Measurements from ENCODE around the gene CHL1.
"Not testable (repeated sequence)": the region's sequence is repeated elsewhere in the genome, so short reads cannot be mapped to it uniquely, and the experiment has no call there.

Gene CHL1

DNA sequence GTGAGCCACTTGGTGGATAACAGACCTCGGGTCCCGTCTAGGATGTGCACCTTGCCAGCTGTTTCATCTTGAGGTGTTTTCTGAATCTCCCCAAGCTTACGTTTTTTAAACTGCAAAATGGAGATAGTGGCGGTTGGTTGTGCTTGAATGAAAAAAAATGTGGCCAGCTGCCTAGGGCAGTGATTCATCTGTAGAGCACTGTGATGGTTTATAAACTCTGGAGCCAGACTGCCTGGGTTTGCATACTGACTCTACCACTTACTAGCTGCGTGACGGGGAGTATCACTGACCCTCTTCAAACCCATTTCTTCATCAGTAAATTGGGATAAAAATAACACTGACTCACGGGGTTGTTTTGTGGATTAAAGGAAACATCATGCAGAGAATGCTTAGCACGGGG, 159.1 kb downstream of the CHL1 start:
- no peaks in the 10 kb centered on the region for H3K27me3 ChIP-seq (replicated peaks)
- no peak overlapping the region for H3K27ac ChIP-seq
- no peaks in the 10 kb centered on the region for H3K36me3 ChIP-seq (replicated peaks)
- no peak for DNase-seq
- TF ChIP-seq CTCF (IDR thresholded peaks at IDR 0.05; ENCODE audit: low read depth, low read length, missing control alignments) = no peak
- no peak overlapping the region for H3K4me3 ChIP-seq (ENCODE audit: low read depth, low read length)
- in situ Hi-C loops (cut with HindIII; ENCODE audit: low pct_ligation_motif_present, low sequenced_read_pairs) = no loop called here

GRCh38 chr3:356952-357351, 160.4 kb downstream of the CHL1 start:
- Histone ChIP-seq H3K27ac (no peak overlapping the region), H3K27me3 (replicated peaks) (no peaks in the 10 kb centered on the region), H3K36me3 (replicated peaks) (no peaks in the 10 kb centered on the region), H3K4me3 (ENCODE audit: low read depth, low read length) (no peak overlapping the region)
- no peak for DNase-seq
- TF ChIP-seq CTCF (IDR thresholded peaks at IDR 0.05; ENCODE audit: low read depth, low read length, missing control alignments) = no peak
- in situ Hi-C loops (cut with HindIII; ENCODE audit: low pct_ligation_motif_present, low sequenced_read_pairs) = no loop called here

DNA sequence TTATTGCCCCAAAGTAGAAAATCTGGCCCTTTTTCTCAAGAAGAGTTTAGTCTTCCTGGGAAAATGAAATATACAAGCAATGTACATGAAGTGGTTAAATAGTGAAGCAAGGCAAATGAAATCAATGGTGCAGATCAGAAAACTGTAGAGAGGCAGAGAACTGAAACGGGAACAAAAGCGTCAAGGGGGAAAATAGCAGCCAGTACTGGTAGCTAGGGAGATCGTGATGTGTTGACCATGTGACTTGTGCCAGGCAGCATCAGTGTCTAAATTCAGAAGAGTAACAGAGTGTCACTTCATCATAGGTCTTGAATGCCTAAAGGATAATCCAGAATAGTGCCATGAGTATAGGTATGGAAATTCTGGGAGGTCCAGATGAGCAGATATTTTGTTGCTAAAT, 163.1 kb downstream of the CHL1 start:
- Histone ChIP-seq H3K27ac (no peak overlapping the region), H3K4me3 (ENCODE audit: low read depth, low read length) (no peak overlapping the region), H3K36me3 (replicated peaks) (no peaks in the 10 kb centered on the region), H3K27me3 (replicated peaks) (no peaks in the 10 kb centered on the region)
- DNase-seq = no peak
- no peak for TF ChIP-seq CTCF (IDR thresholded peaks at IDR 0.05; ENCODE audit: low read depth, low read length, missing control alignments)
- in situ Hi-C loops (cut with HindIII; ENCODE audit: low pct_ligation_motif_present, low sequenced_read_pairs) = no loop called here

- Histone ChIP-seq H3K4me3 (ENCODE audit: low read depth, low read length) (no peak overlapping the region), H3K36me3 (replicated peaks) (no peaks in the 10 kb centered on the region), H3K27me3 (replicated peaks) (no peaks in the 10 kb centered on the region), H3K27ac (no peak overlapping the region)
- in situ Hi-C loops (cut with HindIII; ENCODE audit: low pct_ligation_motif_present, low sequenced_read_pairs) = no loop called here
- DNase-seq = no peak
- TF ChIP-seq CTCF (IDR thresholded peaks at IDR 0.05; ENCODE audit: low read depth, low read length, missing control alignments) = no peak
These were observed 166.2 kb downstream of the CHL1 start for GRCh38 chr3:362681-363338.

GRCh38 chr3:364287-364686, 167.7 kb downstream of the CHL1 start:
- Histone ChIP-seq H3K4me3 (ENCODE audit: low read depth, low read length) (no peak overlapping the region), H3K27me3 (replicated peaks) (no peaks in the 10 kb centered on the region), H3K36me3 (replicated peaks) (no peaks in the 10 kb centered on the region), H3K27ac (no peak overlapping the region)
- DNase-seq = no peak
- TF ChIP-seq CTCF (IDR thresholded peaks at IDR 0.05; ENCODE audit: low read depth, low read length, missing control alignments) = no peak
- in situ Hi-C loops (cut with HindIII; ENCODE audit: low pct_ligation_motif_present, low sequenced_read_pairs) = no loop called here

DNA sequence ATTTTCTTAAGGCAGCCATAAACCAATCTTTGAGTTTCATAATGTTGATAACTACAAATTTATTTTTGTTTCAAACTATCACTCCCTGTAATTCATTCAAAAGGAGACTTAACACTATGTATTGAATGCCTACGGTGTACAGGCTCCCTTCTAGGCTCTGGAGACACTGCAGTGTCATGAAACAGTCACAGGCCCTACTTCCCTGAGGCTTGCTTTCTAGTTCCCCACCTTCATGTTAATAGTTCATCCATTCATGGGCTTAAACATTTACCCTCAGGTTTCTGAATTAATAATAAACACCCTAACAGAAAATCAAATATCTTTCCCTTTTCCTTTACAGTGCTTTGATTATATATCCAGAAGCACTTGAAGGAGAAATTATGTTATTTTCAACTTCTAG, 168.7 kb downstream of the CHL1 start:
- DNase-seq = no peak
- Histone ChIP-seq H3K4me3 (ENCODE audit: low read depth, low read length) (no peak overlapping the region), H3K27ac (no peak overlapping the region), H3K36me3 (replicated peaks) (no peaks in the 10 kb centered on the region), H3K27me3 (replicated peaks) (no peaks in the 10 kb centered on the region)
- TF ChIP-seq CTCF (IDR thresholded peaks at IDR 0.05; ENCODE audit: low read depth, low read length, missing control alignments) = no peak
- in situ Hi-C loops (cut with HindIII; ENCODE audit: low pct_ligation_motif_present, low sequenced_read_pairs) = no loop called here

GRCh38 chr3:366253-366652, 169.7 kb downstream of the CHL1 start:
- DNase-seq; H3K4me3 ChIP-seq (ENCODE audit: low read depth, low read length); H3K27me3 ChIP-seq (replicated peaks); H3K36me3 ChIP-seq (replicated peaks); in situ Hi-C loops (cut with HindIII; ENCODE audit: low pct_ligation_motif_present, low sequenced_read_pairs); H3K27ac ChIP-seq: not testable (repeated sequence)

Data from brain microvascular endothelial cell (primary cell).